Measurements from ENCODE around the gene NEK7.

The NEK7 gene

DNA sequence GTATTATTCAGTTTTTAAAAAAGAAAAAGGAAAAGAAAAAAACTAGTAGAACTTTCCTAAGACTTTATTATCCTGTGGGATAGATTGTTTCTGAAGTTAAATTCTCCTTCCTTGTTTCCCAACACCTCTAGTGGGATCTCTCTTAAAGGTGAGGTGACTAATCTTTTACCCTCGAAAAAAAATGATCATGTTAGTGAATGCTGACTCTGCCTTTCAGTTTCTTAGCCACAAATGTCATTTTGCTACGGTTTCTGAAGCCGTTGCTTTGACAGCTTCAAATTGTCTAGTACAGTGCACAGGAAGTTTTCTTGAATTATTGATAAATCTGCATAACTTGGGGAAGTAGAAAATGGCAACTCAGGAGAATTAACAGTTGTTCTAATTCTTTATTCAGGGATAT lies 13.0 kb upstream of the NEK7 start:
- no peak for DNase-seq (ENCODE audit: low spot score)

DNA sequence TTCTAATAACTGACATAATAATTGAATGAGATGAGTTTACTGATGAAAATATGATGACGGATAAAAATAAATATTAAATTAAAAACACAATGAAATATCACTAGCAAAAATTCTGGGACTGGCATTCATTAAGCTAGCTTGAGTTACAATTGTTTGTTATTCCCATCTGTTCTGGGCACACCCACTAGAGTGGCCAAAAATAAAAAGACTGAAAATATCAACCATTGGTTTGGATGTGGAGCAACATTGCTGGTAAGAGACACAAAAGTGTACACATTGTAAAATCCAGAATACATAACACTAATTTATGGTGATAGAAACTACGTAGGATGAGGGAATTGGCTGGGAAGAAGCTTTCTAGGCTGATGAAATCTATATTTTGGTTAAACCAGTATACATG lies 9.6 kb upstream of the NEK7 start:
- DNase-seq (ENCODE audit: low spot score): no peak

DNA sequence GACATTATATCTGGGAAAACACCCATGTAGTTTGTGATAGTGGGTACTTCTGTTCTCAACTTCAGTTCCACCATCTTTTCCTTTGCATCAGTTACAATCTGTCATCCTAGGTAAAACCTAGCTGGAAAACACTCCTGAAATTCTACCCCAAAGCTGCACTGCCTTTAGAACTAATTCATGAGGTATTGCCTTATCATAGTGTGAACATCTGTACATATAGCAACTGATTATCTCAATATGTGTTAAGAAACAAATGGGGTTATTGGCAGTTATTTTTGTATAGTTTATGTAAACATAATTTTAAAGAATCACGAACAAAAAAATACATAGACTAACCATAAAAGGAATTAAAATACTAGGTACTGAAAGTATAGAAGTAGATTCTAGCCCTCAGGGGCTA lies 6.4 kb upstream of the NEK7 start:
- no peak for DNase-seq (ENCODE audit: low spot score)

DNA sequence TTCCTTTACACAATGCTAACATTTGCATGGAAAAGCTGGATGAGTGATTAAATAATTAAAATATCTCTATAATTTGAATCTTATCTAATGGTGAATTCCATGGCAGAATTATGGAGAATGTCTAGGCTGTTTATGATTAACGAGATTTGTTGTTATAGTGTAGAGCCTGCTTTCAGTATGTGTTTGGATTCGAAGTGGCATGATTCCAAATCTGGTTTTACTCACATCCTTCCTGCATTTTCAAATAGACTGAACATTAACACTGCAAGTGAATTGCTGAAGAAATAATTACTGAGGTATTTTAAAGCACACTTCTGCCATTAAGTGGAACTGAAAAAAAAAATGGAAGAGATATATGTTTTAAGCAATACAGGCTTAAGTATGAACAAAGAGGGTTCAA lies 5.1 kb upstream of the NEK7 start:
- peak; percentile 65 for DNase-seq (ENCODE audit: low spot score)

DNA sequence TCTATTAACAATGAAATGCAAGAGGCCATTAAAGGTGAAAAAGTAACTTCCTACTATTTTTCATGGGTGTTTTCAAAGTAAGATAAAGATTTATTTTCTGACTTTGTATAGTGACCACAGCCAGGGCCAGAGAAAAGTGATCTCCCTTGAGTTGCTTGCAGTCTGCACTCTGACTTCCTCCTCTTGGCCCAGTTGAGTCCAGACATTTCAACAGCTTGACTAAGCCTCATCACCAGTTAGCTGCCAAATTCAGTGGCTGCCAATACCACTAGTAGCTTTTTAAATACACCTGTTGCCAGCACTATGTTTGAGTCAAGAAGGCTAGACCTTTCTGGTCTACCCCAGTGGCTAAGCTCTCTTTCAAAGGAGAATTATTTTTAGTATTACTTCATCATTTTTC lies 3.7 kb upstream of the NEK7 start:
- DNase-seq (ENCODE audit: low spot score): no peak

DNA sequence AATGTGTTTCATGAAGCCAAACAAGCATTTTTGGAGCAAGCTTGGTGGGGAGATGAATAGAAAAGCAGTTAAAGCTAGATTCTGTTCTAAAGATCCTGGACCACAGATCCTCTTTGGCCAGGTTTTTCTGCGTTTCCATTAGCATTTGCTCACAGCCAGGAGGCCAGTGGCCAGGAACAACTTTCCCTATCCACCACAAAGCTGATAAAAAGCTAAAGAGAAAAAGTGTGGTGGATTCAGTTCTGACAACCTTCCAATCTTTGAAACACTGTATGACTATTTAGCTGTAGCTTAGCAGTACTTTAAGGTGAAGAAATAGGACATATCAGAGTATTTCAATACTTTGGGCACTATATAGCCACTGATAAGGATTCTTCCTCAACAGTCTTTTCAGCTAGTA lies 3.0 kb upstream of the NEK7 start:
- no peak for DNase-seq (ENCODE audit: low spot score)

DNA sequence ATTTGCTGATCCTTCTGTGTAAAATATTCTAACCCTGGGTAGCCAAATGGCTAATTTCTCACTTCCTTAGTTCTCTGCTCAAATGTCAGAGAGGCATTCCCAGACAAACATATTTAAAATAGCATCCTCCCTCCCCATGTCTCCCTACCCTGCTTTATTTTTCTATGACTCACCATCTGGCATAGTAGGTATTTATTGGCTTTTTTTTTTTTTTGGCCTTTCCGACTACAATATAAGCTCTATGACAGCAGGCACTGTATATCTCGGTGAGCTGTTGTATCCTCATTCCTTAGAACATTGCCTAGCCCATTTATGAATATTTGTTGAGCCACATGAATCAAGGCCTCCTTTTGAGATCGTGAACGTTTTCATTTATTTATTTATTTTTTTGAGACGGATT lies 1.5 kb upstream of the NEK7 start:
- no peak for DNase-seq (ENCODE audit: low spot score)

DNA sequence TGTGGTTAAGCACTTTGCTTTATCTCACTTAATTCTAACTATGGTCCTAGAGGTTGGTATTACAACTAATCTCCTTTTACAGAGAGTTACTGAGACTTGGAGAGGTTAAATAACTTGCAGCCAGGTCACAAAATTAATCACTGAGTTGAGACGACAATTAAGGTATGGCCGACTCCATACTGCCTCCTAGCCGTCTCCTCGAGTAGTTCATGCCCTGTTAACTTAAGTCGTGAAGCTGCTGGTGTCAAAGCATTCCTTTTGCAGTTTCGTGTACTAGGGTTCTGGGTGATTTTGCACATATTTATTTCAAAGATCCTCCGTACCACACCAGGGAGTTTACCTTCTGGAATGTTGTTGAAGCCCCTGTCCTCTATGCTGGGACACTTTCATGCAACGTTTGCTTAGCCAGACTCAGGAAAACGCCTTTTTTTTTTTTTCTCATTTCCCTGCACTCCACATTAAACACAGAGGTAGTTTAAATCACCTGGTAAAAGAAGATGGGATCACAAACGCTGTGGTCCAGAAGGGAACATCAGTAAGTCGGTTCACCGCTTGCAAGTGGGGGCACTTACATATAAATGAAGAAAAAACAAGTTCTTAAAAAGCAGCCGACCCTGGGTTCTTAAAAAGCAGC lies 570 bp upstream of the NEK7 start:
- DNase-seq (ENCODE audit: low spot score): peak; percentile 67

DNA sequence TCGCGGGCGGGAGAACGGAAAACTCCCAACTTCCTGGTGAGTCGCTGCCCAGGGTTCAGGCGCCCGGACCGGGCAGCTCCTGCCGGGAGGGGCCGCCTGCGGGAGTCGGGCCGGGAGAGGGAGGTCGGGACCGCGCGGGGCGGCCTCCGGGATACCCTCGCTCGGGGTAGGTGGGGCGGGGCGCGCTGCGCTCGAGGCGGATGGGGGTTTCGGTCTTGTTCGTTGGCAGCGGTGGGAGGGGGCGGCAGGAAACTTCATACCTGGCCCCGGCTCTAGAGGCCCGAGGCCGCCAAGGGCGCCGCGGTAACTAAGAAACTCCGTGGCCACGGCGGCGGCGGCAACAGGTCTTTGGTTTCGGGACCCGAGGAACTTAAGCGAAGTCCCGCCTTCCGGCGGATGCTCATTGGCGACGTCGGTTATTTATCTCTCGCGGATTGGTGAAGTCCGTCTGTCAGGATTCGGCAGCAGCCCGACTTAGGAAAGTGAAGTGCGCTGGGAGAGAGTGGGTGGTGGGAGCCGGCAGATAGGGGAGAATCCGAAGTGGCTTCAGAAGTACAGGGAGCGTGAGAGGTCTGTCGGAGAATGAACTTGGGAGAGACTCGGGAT lies 546 bp downstream of the NEK7 start:
- peak; percentile 84 for DNase-seq (ENCODE audit: low spot score)

DNA sequence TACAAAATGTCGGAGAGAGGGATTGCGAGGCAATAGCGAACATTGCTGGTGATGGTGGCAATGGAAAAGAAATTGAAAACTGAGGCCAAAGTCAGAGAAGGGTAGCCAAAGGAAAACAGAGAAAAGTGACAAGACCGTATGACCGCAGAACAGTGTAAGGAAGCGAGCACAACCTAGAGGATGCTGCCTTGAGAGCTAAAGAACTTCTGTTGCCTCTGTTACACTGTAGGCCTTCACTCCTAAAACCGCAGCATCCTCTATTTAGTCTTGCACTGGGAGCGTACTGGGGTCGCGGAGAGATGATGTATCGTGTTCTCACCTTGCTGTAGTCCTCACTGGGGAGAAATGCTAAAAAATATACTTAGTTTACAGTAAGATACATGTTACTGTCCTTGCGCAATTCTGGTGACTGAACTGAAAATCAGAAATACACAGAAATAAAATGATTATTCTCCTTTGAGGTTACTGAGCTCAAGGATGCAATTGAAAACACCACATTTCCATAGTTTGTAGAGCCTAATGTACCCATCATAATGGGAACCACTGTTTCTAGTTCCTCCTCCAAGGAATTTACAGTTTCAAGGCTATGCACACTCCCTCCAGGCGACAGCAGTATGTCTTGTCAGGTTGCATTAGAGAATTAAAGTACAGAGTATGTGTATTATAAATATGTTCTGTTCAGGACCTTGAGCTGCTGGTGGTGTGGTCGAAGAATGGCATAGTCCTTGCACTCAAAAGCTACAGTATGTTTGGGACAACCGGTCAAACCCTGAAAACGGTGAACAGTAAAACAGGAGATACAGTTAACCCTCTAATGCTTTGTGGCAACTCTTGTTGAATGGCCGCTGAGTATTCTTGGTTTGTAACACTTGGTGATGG lies 1.3 kb downstream of the NEK7 start:
- peak; percentile 46 for DNase-seq (ENCODE audit: low spot score)

DNA sequence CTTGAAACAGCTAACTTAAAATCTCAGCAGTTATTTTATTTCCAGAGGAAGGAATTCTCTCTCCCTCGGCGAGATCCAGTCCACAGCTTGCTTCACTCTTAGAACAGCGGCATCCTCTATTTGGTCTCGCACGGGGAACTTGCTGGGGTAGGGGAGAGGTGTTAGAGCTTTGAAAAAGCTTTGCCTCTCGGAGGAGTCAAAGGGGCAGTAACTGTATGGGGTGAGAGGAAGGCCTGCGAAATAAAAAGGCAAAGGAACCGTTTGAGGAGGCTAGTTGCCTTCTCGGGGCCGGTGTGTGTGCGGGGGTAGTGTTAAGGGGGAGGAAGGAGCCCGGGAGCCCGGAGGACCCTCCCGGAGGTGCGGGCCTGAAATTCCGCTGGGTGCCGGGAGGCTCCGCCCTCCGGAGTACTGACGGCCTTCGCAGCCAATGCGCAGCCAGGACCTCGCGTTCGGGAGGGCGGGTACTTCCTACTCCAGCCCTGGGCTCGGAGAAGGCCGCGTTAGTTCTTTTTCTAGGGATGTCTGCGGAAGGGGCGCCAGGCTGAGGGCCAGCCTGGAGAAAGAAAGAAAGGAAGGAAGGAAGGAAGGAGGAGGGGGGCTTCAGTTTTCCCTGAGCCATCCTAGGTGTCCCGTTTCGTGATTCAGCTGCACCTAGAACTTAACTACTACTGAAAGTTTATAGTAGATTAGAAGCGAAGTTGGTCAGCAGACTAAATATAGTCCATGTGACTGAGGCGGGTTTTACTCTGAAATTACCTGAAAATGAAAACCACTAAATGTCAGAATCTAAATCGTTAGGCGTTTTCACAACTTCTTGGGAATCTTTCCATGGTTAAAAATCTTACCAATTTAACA lies 2.2 kb downstream of the NEK7 start:
- peak; percentile 87 for DNase-seq (ENCODE audit: low spot score)

DNA sequence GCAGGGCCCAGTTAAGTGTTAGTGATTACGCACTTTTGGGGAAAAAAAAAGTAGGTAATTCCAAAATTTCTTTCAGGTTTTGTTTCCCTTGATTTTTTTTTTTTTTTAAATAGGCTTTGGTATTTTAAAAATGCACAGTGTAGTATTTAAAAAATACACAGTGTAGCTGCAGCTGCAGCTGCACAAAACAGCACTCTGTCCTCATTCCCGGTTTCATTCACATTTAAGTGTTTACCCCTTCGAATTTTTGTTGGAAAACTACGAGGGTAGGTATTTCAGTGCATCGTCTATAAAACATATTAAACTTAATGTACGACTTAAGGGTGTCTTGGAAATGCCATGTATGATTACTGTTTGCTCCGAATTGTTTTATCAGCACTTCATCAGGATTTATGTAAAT lies 3.4 kb downstream of the NEK7 start:
- DNase-seq (ENCODE audit: low spot score): no peak

DNA sequence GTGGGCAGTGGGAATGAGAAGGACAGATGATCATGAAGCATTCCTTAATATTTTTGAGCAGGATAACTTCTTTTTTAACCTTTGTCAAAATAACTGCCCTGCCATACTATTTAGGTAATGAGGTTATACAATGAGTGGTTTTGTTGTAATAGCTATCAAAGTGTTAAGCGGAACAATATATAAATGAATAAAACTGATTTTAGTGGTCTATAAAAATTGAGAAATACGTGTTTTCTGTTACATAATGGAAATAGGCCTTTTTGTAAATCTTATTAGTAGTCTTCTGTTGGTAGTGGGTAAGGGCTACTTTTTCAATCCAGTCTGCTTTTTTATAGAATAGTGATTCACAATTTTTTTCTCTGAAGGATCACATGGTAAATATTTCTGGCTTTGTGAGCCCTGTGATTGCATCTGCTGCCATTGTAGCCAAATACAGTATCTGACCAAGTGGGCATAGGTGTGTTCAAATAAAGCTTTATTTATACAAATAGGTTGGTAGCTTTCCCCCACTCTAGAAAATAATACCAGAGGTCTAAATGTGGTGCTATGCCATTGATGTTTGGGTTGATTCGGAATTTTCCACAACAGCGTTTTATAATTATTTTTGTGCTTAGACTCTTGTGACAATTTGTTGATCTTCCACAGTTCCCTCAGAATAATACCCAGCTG lies 4.3 kb downstream of the NEK7 start:
- DNase-seq (ENCODE audit: low spot score): no peak

DNA sequence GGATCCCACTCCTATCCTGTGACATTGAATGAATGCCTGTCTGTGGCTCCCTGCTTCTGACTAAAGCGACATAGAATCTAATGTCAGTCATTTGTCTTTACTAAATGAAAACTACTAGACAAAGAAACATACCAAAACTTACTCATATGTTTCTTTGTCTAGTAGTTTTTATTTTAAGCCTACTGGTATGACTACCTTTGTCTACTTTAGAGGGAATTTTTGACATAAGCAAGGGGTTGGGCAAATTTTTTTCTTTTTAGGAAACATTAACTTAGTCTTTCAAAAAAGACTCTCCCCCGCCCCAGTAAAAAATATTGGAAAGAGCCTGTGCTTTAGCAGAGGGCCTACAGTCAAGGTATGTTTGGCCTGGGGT lies 4.9 kb downstream of the NEK7 start:
- DNase-seq (ENCODE audit: low spot score): no peak

DNA sequence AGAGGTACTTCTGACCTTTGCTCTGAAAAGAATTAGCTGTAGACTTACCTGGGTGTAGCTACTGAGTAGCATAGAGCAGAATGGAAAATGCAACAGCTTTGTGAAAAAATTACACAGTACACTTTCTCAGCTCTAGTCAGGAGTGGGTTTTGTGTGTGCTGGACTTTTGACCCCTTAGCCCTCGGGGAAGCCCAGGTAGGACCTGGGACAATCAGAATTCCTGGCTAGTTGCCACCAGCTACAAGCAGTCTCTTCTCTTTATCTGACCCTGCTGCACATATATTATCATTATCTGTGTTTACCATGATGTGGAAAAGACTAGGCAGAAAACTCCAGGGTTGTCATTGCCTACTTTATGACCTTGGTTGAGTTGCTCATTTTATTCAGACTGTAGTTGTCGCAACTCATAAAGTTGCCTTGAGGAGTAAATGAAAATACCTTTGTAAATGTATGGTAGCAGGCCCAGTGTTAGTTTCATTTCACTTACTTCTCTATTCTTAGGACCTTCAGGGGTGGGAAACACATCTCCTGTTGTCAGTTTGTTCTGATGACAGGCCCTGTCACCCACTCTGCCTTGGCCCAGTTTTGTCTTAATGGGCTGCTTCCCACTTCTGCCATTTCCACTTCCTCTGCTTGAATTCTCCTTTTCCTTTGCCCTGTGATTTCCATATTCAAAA lies 5.4 kb downstream of the NEK7 start:
- no peak for DNase-seq (ENCODE audit: low spot score)

DNA sequence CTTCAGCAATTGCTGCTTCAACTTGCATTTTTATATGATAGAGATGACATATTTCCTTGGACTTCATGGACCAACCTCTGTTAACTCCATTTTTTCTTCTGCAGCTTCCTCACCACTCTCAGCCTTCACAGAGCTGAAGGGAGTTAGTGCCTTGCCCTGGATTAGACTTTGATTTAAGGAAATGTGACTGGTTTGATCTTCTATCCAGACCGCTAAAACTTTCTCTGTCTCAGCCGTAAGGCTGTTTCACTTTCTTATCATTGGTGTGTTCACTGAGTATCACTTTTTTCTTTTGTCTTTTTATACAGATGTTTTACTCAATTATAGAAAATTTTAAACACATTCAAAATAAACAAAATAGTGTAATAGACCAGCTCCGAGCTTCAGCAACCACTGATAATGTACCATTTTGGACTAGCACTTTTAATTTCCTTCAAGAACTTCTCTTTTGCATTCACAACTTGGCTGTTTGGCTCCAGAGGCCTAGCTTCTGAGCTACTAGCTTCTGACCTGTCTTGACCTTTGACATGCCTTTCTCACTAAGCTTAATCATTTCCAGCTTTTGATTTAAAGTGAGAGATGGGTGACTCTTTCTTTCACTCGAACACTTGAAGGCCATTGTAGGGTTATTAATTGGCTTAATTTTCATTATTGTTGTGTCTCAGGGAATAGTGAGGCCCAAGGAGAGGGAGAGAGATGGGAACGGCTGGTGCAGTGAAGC lies 9.3 kb downstream of the NEK7 start:
- DNase-seq (ENCODE audit: low spot score): no peak

DNA sequence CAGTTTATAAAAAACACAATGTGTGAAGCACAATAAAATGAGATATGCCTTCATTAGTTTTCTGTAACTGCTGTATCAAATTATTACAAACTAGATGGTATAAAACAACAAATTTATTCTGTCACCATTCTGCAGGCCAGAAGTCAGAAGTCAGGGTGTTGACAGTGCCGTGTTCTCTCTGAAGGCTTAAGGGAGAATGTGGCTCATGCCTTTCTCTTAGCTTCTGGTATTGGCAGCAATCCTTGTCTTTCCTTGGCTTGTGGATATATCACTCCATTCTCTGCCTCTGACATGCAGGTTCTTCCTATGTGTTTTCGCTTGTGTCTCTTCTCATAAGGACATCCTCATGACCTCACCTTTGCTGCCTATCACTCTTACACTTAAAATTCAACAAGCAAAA lies 10.1 kb downstream of the NEK7 start:
- DNase-seq (ENCODE audit: low spot score): no peak

DNA sequence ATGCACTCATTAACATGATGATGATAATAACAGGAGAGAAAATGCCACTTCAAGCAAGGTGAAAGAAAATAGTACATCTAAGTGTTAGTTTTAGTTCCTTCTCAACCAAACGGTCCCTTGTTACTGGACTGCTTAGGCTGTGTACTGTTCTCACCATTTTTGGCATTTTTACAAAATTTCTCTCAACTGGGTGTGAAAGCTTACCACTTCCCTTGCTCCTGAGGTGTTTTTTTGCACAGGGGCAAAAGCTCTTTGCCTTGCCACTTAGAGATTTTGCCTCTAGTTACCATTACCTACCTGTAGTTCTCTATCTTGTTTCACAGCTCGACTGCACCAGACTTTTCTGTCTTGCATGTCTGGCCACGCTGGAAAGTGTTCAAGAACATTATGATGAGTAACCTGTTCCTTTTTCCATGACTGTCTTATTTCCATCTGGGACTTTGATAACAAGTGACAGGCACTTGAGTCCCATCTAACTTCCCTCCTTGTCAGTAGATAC lies 10.7 kb downstream of the NEK7 start:
- no peak for DNase-seq (ENCODE audit: low spot score)

DNA sequence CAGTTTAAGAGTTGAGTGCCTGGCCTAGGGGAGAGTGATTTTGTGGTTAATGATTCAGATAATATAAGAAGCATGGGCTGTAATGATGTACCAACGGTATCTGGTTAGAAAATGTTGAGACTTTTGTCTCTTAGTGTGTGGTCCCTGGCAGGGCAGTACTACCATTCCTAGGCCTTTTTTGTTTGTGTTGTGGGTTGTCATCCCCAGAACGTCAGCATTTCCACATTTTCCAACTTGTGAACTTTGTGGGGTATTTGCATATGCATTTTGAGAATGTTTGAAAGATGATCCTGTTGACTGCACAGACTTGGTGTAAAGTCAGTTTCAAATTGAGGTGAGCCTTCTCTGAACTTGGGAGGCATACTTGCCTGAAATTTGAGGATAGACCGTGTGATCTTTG lies 11.4 kb downstream of the NEK7 start:
- DNase-seq (ENCODE audit: low spot score): no peak

DNA sequence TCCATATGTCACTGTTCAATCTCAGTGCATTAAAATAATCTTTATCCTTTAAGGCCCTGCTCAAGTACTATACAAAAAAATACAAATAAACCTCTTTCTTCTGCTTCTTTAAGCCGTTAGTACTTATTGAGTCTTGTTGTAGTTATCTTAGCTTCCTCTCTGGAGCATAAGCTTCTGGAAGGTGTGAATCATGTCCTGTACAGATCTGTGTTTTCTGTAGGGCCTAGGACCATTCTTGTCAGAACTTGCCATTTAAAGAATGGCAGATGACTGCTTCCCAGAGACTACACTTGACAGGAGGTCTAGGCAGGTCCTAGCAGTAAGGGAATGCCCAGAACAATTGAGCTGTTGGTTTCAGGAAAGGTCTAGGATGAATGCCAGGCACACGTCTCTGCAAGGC lies 12.9 kb downstream of the NEK7 start:
- peak; percentile 78 for DNase-seq (ENCODE audit: low spot score)
